ENCODE data around the gene PTP4A1. TPM values are rescaled to one million over a fixed set of nuclear protein-coding genes. Genes with fewer than 3 reads are reported as not detected.
A peak's percentile ranks its signal among the peaks of the same experiment; 100 is the strongest.

Gene PTP4A1
- polyA plus RNA-seq, 2 donors: 16.0 to 30.9 TPM

DNA sequence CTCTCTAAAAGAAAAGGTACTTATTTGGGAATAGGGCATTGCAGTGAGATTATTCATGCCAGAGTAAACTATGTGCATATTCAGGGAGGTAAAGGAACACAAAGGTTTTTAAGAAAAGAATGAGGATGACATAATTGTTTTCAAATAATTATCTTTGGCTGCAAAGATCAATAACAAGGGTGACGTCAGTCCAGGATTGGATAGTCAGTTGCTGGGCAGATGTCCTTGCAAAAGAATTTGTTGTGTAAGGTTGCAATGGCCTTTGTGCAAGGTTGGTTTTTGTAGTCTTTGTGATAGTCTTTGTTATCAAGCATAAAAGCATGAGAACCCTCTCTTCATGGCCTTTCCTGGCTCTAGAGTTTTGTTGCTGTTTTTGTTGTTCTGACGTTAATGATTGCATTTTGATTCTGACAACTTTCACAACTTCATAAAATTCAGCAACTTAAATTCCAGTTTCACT, 17.7 kb downstream of the PTP4A1 start:
- Histone ChIP-seq H3K27me3 (ENCODE audit: control insufficient read depth in 1 of 2, insufficient read depth in 2 of 2, low read length in 2 of 2) (no peaks in the 10 kb centered on the region), H3K36me3 (ENCODE audit: control insufficient read depth in 2 of 2, insufficient read depth in 2 of 2, low read length in 1 of 2) (no peaks in the 10 kb centered on the region), H3K27ac (ENCODE audit: low read depth in 2 of 2, low read length in 1 of 2) (no peak overlapping the region), H3K4me3 (ENCODE audit: low read depth in 1 of 2, low read length in 2 of 2) (no peak overlapping the region), H3K4me1 (ENCODE audit: control insufficient read depth in 2 of 2, insufficient read depth in 2 of 2, low read length in 1 of 2) (no peaks in the 10 kb centered on the region), H3K9me3 (ENCODE audit: control insufficient read depth in 2 of 2, insufficient read depth in 1 of 2, low read depth in 1 of 2, low read length in 1 of 2) (no peaks in the 10 kb centered on the region)
- 75 to 77% methylated on average over 2 of the region's 2 CpGs for WGBS, 2 donors

DNA sequence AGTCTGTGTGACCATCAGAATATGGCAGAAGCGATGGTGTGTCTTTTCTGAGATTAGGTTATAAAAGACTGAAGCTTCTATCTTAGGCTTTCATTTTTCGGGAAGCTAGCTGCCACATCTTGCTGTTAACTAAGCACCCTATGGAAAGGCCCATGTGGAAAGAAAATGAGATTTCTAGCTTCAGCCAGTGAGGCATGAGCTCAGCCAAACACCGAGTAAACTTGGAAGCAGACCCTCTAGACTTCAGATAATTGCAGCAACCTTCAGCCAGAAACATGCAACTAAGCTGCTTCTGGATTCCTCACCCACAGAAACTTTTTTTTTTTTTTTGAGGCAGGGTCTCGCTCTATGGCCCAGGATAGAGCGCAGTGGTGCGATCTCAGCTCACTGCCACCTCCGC, 20.6 kb downstream of the PTP4A1 start:
- no peaks in the 10 kb centered on the region for H3K36me3 ChIP-seq (ENCODE audit: control insufficient read depth in 2 of 2, insufficient read depth in 2 of 2, low read length in 1 of 2)
- WGBS, 2 donors: 93 to 94% methylated on average over 7 of the region's 7 CpGs
- H3K4me1 ChIP-seq (ENCODE audit: control insufficient read depth in 2 of 2, insufficient read depth in 2 of 2, low read length in 1 of 2): no peaks in the 10 kb centered on the region
- H3K4me3 ChIP-seq (ENCODE audit: low read depth in 1 of 2, low read length in 2 of 2): no peak overlapping the region
- H3K27ac ChIP-seq (ENCODE audit: low read depth in 2 of 2, low read length in 1 of 2): no peak overlapping the region
- H3K9me3 ChIP-seq (ENCODE audit: control insufficient read depth in 2 of 2, insufficient read depth in 1 of 2, low read depth in 1 of 2, low read length in 1 of 2): no peaks in the 10 kb centered on the region
- no peaks in the 10 kb centered on the region for H3K27me3 ChIP-seq (ENCODE audit: control insufficient read depth in 1 of 2, insufficient read depth in 2 of 2, low read length in 2 of 2)

DNA sequence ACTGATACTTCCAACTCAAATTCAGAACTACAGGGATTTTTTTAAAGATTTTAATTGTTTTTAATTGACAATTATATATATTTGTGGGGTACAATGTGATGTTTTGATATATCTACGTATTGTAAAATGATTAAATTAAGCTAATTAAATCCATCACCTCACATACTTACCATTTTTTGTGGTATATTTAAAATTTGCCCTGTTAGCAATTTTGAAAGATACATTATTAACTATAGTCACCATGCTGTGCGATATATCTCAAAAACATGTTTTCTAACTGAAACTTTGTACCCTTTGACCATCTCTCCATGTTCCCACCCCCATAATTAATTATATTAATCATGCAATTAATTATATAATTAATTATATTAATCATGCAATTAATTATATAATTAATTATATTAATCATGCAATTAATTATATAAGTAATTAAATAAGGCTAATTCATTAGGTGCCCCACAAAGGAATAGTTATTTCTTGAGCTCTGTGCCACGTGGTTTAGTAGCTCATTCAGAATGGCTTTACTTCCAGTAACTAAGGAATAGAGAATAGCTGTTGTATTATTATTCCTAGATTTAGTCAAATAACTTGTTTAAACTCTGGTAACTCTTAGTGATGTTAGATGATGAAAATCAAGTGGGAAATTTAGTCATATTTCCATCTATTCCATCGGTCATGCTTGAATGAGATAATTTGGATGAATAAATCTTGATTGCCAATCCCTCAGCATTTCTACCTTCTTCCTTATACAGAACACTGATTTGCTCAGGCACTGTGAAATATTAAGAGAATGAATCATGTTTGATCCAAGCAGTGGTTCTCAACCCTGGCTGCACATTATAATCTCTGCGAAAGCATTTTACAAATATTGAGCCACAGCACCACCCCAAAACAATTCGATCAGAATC, 25.1 kb downstream of the PTP4A1 start:
- Histone ChIP-seq H3K4me3 (ENCODE audit: low read depth in 1 of 2, low read length in 2 of 2) (peak overlapping the region in 1 of 2 donors; percentile 51), H3K4me1 (ENCODE audit: control insufficient read depth in 2 of 2, insufficient read depth in 2 of 2, low read length in 1 of 2) (peaks cover 0 to 3% of the 10 kb centered on the region in 2 donors), H3K9me3 (ENCODE audit: control insufficient read depth in 2 of 2, insufficient read depth in 1 of 2, low read depth in 1 of 2, low read length in 1 of 2) (no peaks in the 10 kb centered on the region), H3K27me3 (ENCODE audit: control insufficient read depth in 1 of 2, insufficient read depth in 2 of 2, low read length in 2 of 2) (no peaks in the 10 kb centered on the region), H3K27ac (ENCODE audit: low read depth in 2 of 2, low read length in 1 of 2) (no peak overlapping the region), H3K36me3 (ENCODE audit: control insufficient read depth in 2 of 2, insufficient read depth in 2 of 2, low read length in 1 of 2) (no peaks in the 10 kb centered on the region)
- 46% methylated on average over 6 of the region's 6 CpGs for WGBS, 2 donors

DNA sequence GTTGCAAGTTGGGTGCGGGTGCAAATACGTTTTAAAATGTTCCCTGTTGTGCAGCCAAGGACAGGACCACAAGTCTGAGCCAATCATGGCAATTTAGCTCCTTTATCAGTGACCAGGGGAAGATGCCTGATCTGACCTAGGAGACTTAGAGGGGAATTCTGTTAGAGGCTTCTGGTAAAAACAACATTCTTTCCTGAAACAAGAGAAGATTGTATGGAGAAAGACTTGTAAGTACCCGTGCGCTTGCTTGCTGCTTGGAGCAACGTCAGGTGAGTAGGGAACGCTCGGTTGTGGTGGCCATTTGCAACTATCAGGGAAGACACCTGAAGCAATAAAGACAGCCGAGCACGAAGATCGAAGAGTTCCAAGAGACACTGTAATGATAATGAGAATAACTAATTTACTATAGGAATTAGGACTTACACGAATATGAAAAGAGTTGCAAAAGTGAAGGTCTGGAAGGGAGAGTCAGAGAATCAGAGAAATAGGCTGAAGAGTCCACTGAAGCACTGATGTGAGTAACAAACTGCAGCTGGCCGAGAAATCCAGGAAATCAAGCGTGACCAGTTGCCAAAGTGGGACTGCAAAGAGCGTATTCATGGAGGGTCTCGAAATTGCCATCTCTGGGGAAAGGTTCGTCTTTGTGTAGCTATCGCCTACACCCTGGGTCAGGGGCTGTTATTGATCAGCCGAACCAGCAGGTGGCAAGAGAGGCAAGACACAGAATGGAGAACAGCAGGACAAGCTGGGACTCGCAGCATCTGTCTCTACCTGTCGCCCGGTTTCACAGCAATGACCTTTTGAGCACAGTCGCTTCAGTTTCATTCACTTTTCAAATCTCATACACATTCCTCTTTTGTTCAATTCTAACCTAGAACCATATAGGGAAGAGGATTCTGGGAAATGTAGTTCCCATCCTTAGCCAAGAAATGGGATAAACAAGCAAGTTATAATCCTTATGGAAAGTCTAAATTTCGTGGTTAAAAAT, 26.1 kb downstream of the PTP4A1 start:
- H3K27me3 ChIP-seq (ENCODE audit: control insufficient read depth in 1 of 2, insufficient read depth in 2 of 2, low read length in 2 of 2): no peaks in the 10 kb centered on the region
- peak overlapping the region; percentile 45 to 51 for H3K4me3 ChIP-seq (ENCODE audit: low read depth in 1 of 2, low read length in 2 of 2)
- H3K4me1 ChIP-seq (ENCODE audit: control insufficient read depth in 2 of 2, insufficient read depth in 2 of 2, low read length in 1 of 2): peaks cover 0 to 3% of the 10 kb centered on the region in 2 donors
- H3K27ac ChIP-seq (ENCODE audit: low read depth in 2 of 2, low read length in 1 of 2): no peak overlapping the region
- no peaks in the 10 kb centered on the region for H3K36me3 ChIP-seq (ENCODE audit: control insufficient read depth in 2 of 2, insufficient read depth in 2 of 2, low read length in 1 of 2)
- 2 to 3% methylated on average over 23 of the region's 23 CpGs for WGBS, 2 donors
- H3K9me3 ChIP-seq (ENCODE audit: control insufficient read depth in 2 of 2, insufficient read depth in 1 of 2, low read depth in 1 of 2, low read length in 1 of 2): no peaks in the 10 kb centered on the region

DNA sequence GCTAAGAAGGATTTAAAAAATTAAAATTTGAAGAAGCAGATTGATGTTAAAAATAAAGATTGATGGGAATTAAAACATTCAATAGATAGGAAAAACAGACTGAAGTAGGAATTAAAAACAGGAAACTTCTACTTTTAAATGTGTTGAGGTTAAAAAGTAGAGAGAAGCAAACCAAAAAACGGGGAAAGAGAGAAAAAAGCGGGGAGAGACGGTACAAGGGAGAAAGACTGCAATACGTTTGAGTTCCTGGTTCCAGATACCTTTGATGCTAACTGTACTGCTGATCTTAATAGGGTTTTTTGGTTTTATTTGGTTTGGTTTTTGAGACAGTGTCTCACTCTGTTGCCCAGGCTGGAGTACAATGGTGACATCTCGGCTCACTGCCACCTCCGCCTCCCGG, 27.0 kb downstream of the PTP4A1 start:
- no peak overlapping the region for H3K27ac ChIP-seq (ENCODE audit: low read depth in 2 of 2, low read length in 1 of 2)
- no peaks in the 10 kb centered on the region for H3K9me3 ChIP-seq (ENCODE audit: control insufficient read depth in 2 of 2, insufficient read depth in 1 of 2, low read depth in 1 of 2, low read length in 1 of 2)
- H3K4me3 ChIP-seq (ENCODE audit: low read depth in 1 of 2, low read length in 2 of 2): no peak overlapping the region
- WGBS, 2 donors: 88 to 89% methylated on average over 7 of the region's 7 CpGs
- no peaks in the 10 kb centered on the region for H3K36me3 ChIP-seq (ENCODE audit: control insufficient read depth in 2 of 2, insufficient read depth in 2 of 2, low read length in 1 of 2)
- no peaks in the 10 kb centered on the region for H3K27me3 ChIP-seq (ENCODE audit: control insufficient read depth in 1 of 2, insufficient read depth in 2 of 2, low read length in 2 of 2)
- peaks cover 0 to 3% of the 10 kb centered on the region in 2 donors for H3K4me1 ChIP-seq (ENCODE audit: control insufficient read depth in 2 of 2, insufficient read depth in 2 of 2, low read length in 1 of 2)

DNA sequence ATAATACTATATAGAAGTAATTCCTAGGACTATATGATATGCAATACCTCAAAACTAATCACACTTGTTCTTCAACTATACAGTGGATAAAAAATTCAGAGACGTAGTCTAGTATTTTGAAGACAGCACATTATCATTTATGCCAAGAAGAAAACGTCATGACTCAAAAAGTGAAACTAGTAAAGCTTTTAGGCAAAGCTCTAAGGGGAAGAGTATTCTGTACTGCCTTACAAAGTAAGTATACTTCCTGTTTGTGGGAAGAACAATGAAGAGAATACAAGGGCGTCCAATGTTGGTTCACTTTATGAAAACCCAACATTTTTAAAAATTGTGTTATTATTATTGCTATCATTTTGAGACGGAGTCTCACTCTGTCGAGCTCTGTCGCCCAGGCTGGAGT, 27.9 kb downstream of the PTP4A1 start:
- no peaks in the 10 kb centered on the region for H3K27me3 ChIP-seq (ENCODE audit: control insufficient read depth in 1 of 2, insufficient read depth in 2 of 2, low read length in 2 of 2)
- 75 to 76% methylated on average over 6 of the region's 6 CpGs for WGBS, 2 donors

DNA sequence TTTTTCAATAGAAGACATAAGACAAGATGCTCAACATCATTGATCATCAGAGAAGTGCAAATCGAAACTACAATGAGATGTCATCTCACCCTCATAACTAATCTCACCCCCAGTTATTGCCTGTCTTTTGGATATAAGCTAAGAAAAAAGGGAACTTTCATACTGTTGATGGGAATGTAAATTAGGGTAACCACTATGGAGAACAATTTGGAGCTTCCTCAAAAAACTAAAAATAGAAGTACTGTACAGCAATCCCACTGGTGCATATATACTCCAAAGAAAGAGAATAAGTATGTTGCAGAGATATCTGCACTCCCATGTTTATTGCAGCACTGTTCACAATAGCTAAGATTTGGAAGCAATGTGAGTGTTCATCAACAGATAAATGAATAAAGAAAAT, 37.0 kb downstream of the PTP4A1 start:
- H3K27ac ChIP-seq (ENCODE audit: low read depth in 2 of 2, low read length in 1 of 2): no peak overlapping the region
- no peaks in the 10 kb centered on the region for H3K9me3 ChIP-seq (ENCODE audit: control insufficient read depth in 2 of 2, insufficient read depth in 1 of 2, low read depth in 1 of 2, low read length in 1 of 2)
- H3K4me1 ChIP-seq (ENCODE audit: control insufficient read depth in 2 of 2, insufficient read depth in 2 of 2, low read length in 1 of 2): no peaks in the 10 kb centered on the region
- 79 to 93% methylated on average over 1 of the region's 1 CpG for WGBS, 2 donors
- H3K4me3 ChIP-seq (ENCODE audit: low read depth in 1 of 2, low read length in 2 of 2): no peak overlapping the region
- no peaks in the 10 kb centered on the region for H3K27me3 ChIP-seq (ENCODE audit: control insufficient read depth in 1 of 2, insufficient read depth in 2 of 2, low read length in 2 of 2)
- H3K36me3 ChIP-seq (ENCODE audit: control insufficient read depth in 2 of 2, insufficient read depth in 2 of 2, low read length in 1 of 2): no peaks in the 10 kb centered on the region

More for the DNA sequence above, 27.9 kb downstream of the PTP4A1 start:
- Histone ChIP-seq H3K4me3 (ENCODE audit: low read depth in 1 of 2, low read length in 2 of 2) (no peak overlapping the region), H3K4me1 (ENCODE audit: control insufficient read depth in 2 of 2, insufficient read depth in 2 of 2, low read length in 1 of 2) (peaks cover 0 to 3% of the 10 kb centered on the region in 2 donors), H3K9me3 (ENCODE audit: control insufficient read depth in 2 of 2, insufficient read depth in 1 of 2, low read depth in 1 of 2, low read length in 1 of 2) (no peaks in the 10 kb centered on the region), H3K27ac (ENCODE audit: low read depth in 2 of 2, low read length in 1 of 2) (no peak overlapping the region), H3K36me3 (ENCODE audit: control insufficient read depth in 2 of 2, insufficient read depth in 2 of 2, low read length in 1 of 2) (no peaks in the 10 kb centered on the region)

DNA sequence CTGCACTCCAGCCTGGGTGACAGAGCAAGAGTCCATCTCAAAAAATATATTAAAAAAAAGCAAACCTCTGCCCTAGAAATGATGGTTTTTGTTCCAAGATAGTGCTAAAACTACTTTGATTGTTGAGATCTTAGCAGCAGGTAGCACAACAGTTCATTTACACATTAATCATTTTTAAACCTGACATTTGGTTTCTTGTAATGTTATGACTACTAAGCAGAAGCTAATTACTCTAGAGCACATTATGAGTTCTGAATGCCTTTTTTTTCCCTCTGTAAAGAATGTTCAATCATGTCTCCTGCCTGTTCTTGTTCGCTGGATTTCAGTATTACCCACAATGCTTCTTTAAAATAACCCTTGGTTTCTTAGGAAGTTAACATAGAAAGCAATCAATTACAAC, 38.7 kb downstream of the PTP4A1 start:
- H3K4me3 ChIP-seq (ENCODE audit: low read depth in 1 of 2, low read length in 2 of 2): no peak overlapping the region

DNA sequence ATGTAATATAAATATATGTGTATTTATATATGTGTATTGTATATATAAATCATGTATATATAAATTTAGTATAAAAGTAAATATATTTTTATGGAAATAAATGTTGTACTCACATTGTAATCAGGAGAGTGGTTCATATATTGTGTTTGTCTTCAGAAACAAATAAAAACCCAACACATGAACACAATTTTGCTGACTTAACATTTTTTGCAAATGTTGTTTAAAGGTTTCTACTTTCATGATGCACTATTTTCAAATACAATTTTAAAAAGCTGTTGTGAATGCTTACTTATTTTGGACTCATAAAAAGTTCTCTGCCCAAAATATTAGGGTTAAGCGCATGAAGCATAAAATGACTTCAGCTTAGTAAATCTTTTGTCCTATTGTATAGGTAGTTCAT, 39.3 kb downstream of the PTP4A1 start:
- Histone ChIP-seq H3K9me3 (ENCODE audit: control insufficient read depth in 2 of 2, insufficient read depth in 1 of 2, low read depth in 1 of 2, low read length in 1 of 2) (no peaks in the 10 kb centered on the region), H3K27me3 (ENCODE audit: control insufficient read depth in 1 of 2, insufficient read depth in 2 of 2, low read length in 2 of 2) (no peaks in the 10 kb centered on the region), H3K4me1 (ENCODE audit: control insufficient read depth in 2 of 2, insufficient read depth in 2 of 2, low read length in 1 of 2) (no peaks in the 10 kb centered on the region), H3K4me3 (ENCODE audit: low read depth in 1 of 2, low read length in 2 of 2) (no peak overlapping the region), H3K27ac (ENCODE audit: low read depth in 2 of 2, low read length in 1 of 2) (no peak overlapping the region), H3K36me3 (ENCODE audit: control insufficient read depth in 2 of 2, insufficient read depth in 2 of 2, low read length in 1 of 2) (no peaks in the 10 kb centered on the region)
- 92 to 98% methylated on average over 1 of the region's 1 CpG for WGBS, 2 donors

More for the DNA sequence above, 38.7 kb downstream of the PTP4A1 start:
- Histone ChIP-seq H3K36me3 (ENCODE audit: control insufficient read depth in 2 of 2, insufficient read depth in 2 of 2, low read length in 1 of 2) (no peaks in the 10 kb centered on the region), H3K4me1 (ENCODE audit: control insufficient read depth in 2 of 2, insufficient read depth in 2 of 2, low read length in 1 of 2) (no peaks in the 10 kb centered on the region), H3K9me3 (ENCODE audit: control insufficient read depth in 2 of 2, insufficient read depth in 1 of 2, low read depth in 1 of 2, low read length in 1 of 2) (no peaks in the 10 kb centered on the region), H3K27me3 (ENCODE audit: control insufficient read depth in 1 of 2, insufficient read depth in 2 of 2, low read length in 2 of 2) (no peaks in the 10 kb centered on the region), H3K27ac (ENCODE audit: low read depth in 2 of 2, low read length in 1 of 2) (no peak overlapping the region)
- WGBS, 2 donors: 18 to 50% methylated on average over 1 of the region's 1 CpG
